Endodermal cell (in vitro differentiated cells): ENCODE data around the gene WDR38. TPM values are rescaled to one million over a fixed set of nuclear protein-coding genes. Genes with fewer than 3 reads are reported as not detected.

ENCODE experiments used
- DNase-seq: peaks from one replicate; pipeline ENCODE4 v3.0.0-alpha.2; 2017
- H3K27ac ChIP-seq: 2 replicates; pipeline ENCODE4 v1.5.1; 2013; ENCODE audit warnings: mild to moderate bottlenecking, low read depth, low read length, moderate library complexity
- H3K27me3 ChIP-seq: 2 replicates; pipeline ENCODE4 v1.6.1; 2013; ENCODE audit warnings: mild to moderate bottlenecking, low read length, moderate library complexity; ENCODE audit not compliant: insufficient read depth, control insufficient read depth, poor library complexity, severe bottlenecking
- H3K36me3 ChIP-seq: 2 replicates; pipeline ENCODE4 v1.7.0; 2013; ENCODE audit warnings: mild to moderate bottlenecking, low read length, moderate library complexity; ENCODE audit not compliant: control insufficient read depth, insufficient read depth
- H3K4me1 ChIP-seq: one replicate; pipeline ENCODE4 v1.7.0; 2013; ENCODE audit warnings: low read length; ENCODE audit not compliant: control insufficient read depth, insufficient read depth
- H3K4me3 ChIP-seq: 2 replicates; pipeline ENCODE4 v1.5.1; 2013; ENCODE audit warnings: mild to moderate bottlenecking, low read length, moderate library complexity
- H3K9ac ChIP-seq: 2 replicates; pipeline ENCODE4 v1.6.1; 2013; ENCODE audit warnings: mild to moderate bottlenecking, low read length, moderate library complexity; ENCODE audit not compliant: poor library complexity, severe bottlenecking; ENCODE audit errors: extremely low read depth
- H3K9me3 ChIP-seq: 2 replicates; pipeline ENCODE4 v1.6.1; 2013; ENCODE audit warnings: mild to moderate bottlenecking, low read length, moderate library complexity; ENCODE audit not compliant: control insufficient read depth
- H3K27ac Mint-ChIP-seq: 2 replicates; pipeline ENCODE4 v1.8.0; 2020; ENCODE audit warnings: mixed read lengths
- H3K27me3 Mint-ChIP-seq: 2 replicates; pipeline ENCODE4 v1.8.0; 2021; ENCODE audit warnings: mild to moderate bottlenecking, mixed read lengths; ENCODE audit not compliant: insufficient read depth
- H3K36me3 Mint-ChIP-seq: 2 replicates; pipeline ENCODE4 v1.8.0; 2020; ENCODE audit warnings: low read depth, mixed read lengths
- H3K4me1 Mint-ChIP-seq: 2 replicates; pipeline ENCODE4 v1.8.0; 2020; ENCODE audit warnings: mixed read lengths
- H3K4me3 Mint-ChIP-seq: 2 replicates; pipeline ENCODE4 v1.8.0; 2020; ENCODE audit warnings: mild to moderate bottlenecking, moderate library complexity, mixed read lengths
- H3K9me3 Mint-ChIP-seq: 2 replicates; pipeline ENCODE4 v1.8.0; 2020; ENCODE audit warnings: mild to moderate bottlenecking, mixed read lengths
- CTCF ChIP-seq: fragments of 200-600 bp; sonication (generic); conservative IDR thresholded peaks from 2 replicates; pipeline ENCODE4 v1.5.0; 2021; ENCODE audit warnings: antibody characterized with exemption, mild to moderate bottlenecking
- WGBS, 2 experiments: methylation state at CpG; one replicate each; pipeline versions ENCODE4 v1.1.5 to v1.1.7; 2013; ENCODE audit warnings: missing lambda C conversion rate in 2 of 2, mixed read lengths in 1 of 2; ENCODE audit not compliant: insufficient coverage in 1 of 2, insufficient read length in 1 of 2; 5-methylcytosine and 5-hydroxymethylcytosine counted together
- total RNA-seq, 2 donors: library from RNA; stranded (reverse); fragmentation: NEBNext Ultra II Directional in 1 of 2; extraction: Animal tissue kit (Norgen Biotek cat#: 25700) in 1 of 2; gene quantifications; 2 replicates in 1 of 2; 3 replicates in 1 of 2; pipeline ENCODE4 v1.2.1, GENCODE V29; 2021

WDR38 gene
- total RNA-seq, 2 donors from 2014 or later: not detected

DNA sequence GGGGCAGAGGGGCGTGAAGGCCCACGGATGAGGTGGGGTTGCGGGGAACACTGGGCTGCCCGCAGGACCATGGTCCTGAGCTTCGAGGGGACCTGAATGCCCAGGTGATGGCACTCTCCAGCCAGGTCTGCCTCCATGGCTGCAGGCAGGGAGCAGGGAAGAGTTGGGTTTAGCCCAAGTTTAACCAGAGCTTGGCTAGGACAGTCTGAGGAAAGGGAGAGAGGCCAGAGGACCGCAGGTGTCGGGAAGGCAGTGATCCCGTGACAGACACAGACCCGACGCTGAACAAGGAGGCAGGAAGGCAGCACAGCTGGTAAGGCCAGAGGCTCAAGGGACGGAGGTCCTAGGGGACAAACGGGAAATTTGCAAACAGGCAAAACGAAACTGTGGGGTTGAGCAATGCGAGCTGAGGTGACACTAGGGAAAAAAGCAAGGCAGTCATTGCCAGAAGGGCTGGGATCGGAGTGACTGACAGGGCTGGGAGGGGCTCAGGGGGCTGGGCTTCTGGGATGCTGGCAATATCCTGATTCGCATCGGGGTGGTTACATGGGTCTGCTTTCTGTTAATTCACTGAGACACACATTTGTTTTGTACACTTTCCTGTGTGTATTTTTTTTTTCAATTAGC lies 33.7 kb downstream of the WDR38 start:
- TF ChIP-seq CTCF: no peak
- H3K9ac ChIP-seq: no peak overlapping the region
- H3K27ac ChIP-seq: no peak overlapping the region
- no peaks in the 10 kb centered on the region for H3K27me3 ChIP-seq
- H3K36me3 ChIP-seq: peaks cover 10% of the 10 kb centered on the region
- no peaks in the 10 kb centered on the region for H3K9me3 Mint-ChIP-seq
- peaks cover 6% of the 10 kb centered on the region for H3K4me1 Mint-ChIP-seq
- WGBS, 2 experiments: 89 to 92% methylated on average over 12 to 17 of the region's 17 CpGs
- H3K4me3 Mint-ChIP-seq: no peak overlapping the region
- no peak for DNase-seq
- peaks cover 41% of the 10 kb centered on the region for H3K36me3 Mint-ChIP-seq
- H3K4me3 ChIP-seq: no peak overlapping the region
- no peaks in the 10 kb centered on the region for H3K27me3 Mint-ChIP-seq
- peaks cover 2% of the 10 kb centered on the region for H3K4me1 ChIP-seq
- H3K27ac Mint-ChIP-seq: no peak overlapping the region
- H3K9me3 ChIP-seq: no peaks in the 10 kb centered on the region

- no peak overlapping the region for H3K9ac ChIP-seq
- Mint-ChIP-seq H3K27ac (no peak overlapping the region), H3K4me3 (no peak overlapping the region), H3K4me1 (peaks cover 6% of the 10 kb centered on the region), H3K36me3 (peaks cover 41% of the 10 kb centered on the region), H3K9me3 (no peaks in the 10 kb centered on the region), H3K27me3 (no peaks in the 10 kb centered on the region)
- WGBS, 2 experiments: 92 to 100% methylated on average over 2 to 5 of the region's 5 CpGs
- no peak for DNase-seq
- H3K4me3 ChIP-seq: no peak overlapping the region
- no peaks in the 10 kb centered on the region for H3K9me3 ChIP-seq
- TF ChIP-seq CTCF: no peak
- H3K27me3 ChIP-seq: no peaks in the 10 kb centered on the region
- peaks cover 10% of the 10 kb centered on the region for H3K36me3 ChIP-seq
- no peak overlapping the region for H3K27ac ChIP-seq
- peaks cover 2% of the 10 kb centered on the region for H3K4me1 ChIP-seq
These were observed 34.6 kb downstream of the WDR38 start for GRCh38 chr9:124887832-124888231.

DNA sequence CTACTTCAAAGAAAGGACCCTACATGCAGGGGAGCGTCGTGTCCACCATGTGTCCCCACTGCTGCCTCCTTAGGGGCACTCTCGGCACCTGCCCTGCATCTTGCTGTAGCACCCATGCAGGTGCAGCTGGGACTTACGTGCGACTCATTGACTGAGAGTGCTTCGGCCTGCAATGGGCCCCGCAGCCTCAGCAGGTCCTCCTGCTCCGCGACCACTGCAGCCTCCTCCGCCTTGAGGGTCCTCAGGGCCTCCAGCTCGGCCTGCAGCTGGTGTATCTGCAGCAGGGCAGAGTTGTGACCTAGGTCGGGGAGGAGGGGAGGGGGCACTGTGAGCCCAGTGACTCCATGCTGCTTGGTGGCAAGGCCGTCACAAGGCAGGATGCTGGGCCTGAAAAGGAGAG lies 35.7 kb downstream of the WDR38 start:
- Histone ChIP-seq H3K4me3 (no peak overlapping the region), H3K36me3 (peaks cover 10% of the 10 kb centered on the region), H3K27ac (no peak overlapping the region), H3K4me1 (peaks cover 2% of the 10 kb centered on the region), H3K9ac (no peak overlapping the region), H3K9me3 (no peaks in the 10 kb centered on the region), H3K27me3 (no peaks in the 10 kb centered on the region)
- DNase-seq: no peak
- Mint-ChIP-seq H3K36me3 (peaks cover 39% of the 10 kb centered on the region), H3K9me3 (no peaks in the 10 kb centered on the region), H3K4me3 (no peak overlapping the region), H3K27ac (no peak overlapping the region), H3K27me3 (no peaks in the 10 kb centered on the region), H3K4me1 (peaks cover 6% of the 10 kb centered on the region)
- 93 to 94% methylated on average over 6 to 13 of the region's 13 CpGs for WGBS, 2 experiments
- no peak for TF ChIP-seq CTCF
